Colonic mucosa (tissue), 4 donors: Measurements from ENCODE around the gene LRRFIP2. TPM values are rescaled to one million over a fixed set of nuclear protein-coding genes. Genes with fewer than 3 reads are reported as not detected.

ENCODE experiments used
- DNase-seq: peaks from one replicate; pipeline ENCODE4 v3.0.0-alpha.2; 2020
- H3K27ac ChIP-seq: fragments of 200-600 bp; one replicate; pipeline ENCODE4 v1.8.0; 2021
- H3K27me3 ChIP-seq: fragments of 200-600 bp; one replicate; pipeline ENCODE4 v1.8.0; 2021
- H3K36me3 ChIP-seq: fragments of 200-600 bp; one replicate; pipeline ENCODE4 v1.8.0; 2021
- H3K4me1 ChIP-seq: fragments of 200-600 bp; one replicate; pipeline ENCODE4 v1.8.0; 2021; ENCODE audit warnings: mild to moderate bottlenecking
- H3K4me3 ChIP-seq: fragments of 200-600 bp; one replicate; pipeline ENCODE4 v1.8.0; 2021
- H3K9ac ChIP-seq, 2 donors: one replicate each; pipeline ENCODE4 v1.7.0; 2013; ENCODE audit warnings: control low read depth in 2 of 2, low read depth in 2 of 2, low read length in 2 of 2
- H3K9me3 ChIP-seq: fragments of 200-600 bp; one replicate; pipeline ENCODE4 v1.8.0; 2021
- CTCF ChIP-seq: fragments of 200-600 bp; IDR thresholded peaks from one replicate; pipeline ENCODE4 v1.8.0; 2022; ENCODE audit warnings: antibody characterized with exemption, mild to moderate bottlenecking
- intact Hi-C: fragments of 100-400 bp; cut with DNase I; formaldehyde crosslinking; loops from one replicate; pipeline ENCODE4 v1.14.1; 2022
- total RNA-seq, 2 donors: library from RNA; stranded (reverse); fragmentation: NEBNext Ultra II Directional in 1 of 2; extraction: Animal tissue kit (Norgen Biotek cat#: 25700) in 1 of 2; gene quantifications; one replicate each; pipeline ENCODE4 v1.2.1, GENCODE V29; 2021
- donor health status: healthy.
- donor health status: DM: no; HTN: no; CAD: no.
- donor health status: DM: no; HTN: no; CAD: no.

Gene LRRFIP2
- total RNA-seq, 2 donors from 2014 or later = 87.0 to 120 TPM

- Histone ChIP-seq H3K27me3 (no peaks in the 10 kb centered on the region), H3K4me3 (no peak overlapping the region), H3K4me1 (no peaks in the 10 kb centered on the region), H3K27ac (no peak overlapping the region), H3K9me3 (no peaks in the 10 kb centered on the region), H3K9ac (no peak overlapping the region), H3K36me3 (no peaks in the 10 kb centered on the region)
- no peak for DNase-seq
- TF ChIP-seq CTCF = no peak
- intact Hi-C loops = no loop called here
Observed at GRCh38 chr3:37074178-37074577, 100.2 kb downstream of the LRRFIP2 start.

GRCh38 chr3:37072892-37073291, 101.5 kb downstream of the LRRFIP2 start:
- Histone ChIP-seq H3K27me3 (no peaks in the 10 kb centered on the region), H3K36me3 (no peaks in the 10 kb centered on the region), H3K4me3 (no peak overlapping the region), H3K4me1 (no peaks in the 10 kb centered on the region), H3K9me3 (no peaks in the 10 kb centered on the region), H3K9ac (no peak overlapping the region), H3K27ac (no peak overlapping the region)
- TF ChIP-seq CTCF = no peak
- peak; percentile 69 for DNase-seq
- intact Hi-C loops = no loop called here

GRCh38 chr3:37071921-37072320, 102.5 kb downstream of the LRRFIP2 start:
- H3K4me1 ChIP-seq = no peaks in the 10 kb centered on the region
- H3K9ac ChIP-seq = no peak overlapping the region
- intact Hi-C loops = no loop called here
- no peak overlapping the region for H3K4me3 ChIP-seq
- no peak for DNase-seq
- H3K27me3 ChIP-seq = no peaks in the 10 kb centered on the region
- H3K36me3 ChIP-seq = no peaks in the 10 kb centered on the region
- no peak overlapping the region for H3K27ac ChIP-seq
- no peak for TF ChIP-seq CTCF
- no peaks in the 10 kb centered on the region for H3K9me3 ChIP-seq

GRCh38 chr3:37068031-37068430, 106.4 kb downstream of the LRRFIP2 start:
- Histone ChIP-seq H3K27me3 (no peaks in the 10 kb centered on the region), H3K27ac (no peak overlapping the region), H3K9me3 (no peaks in the 10 kb centered on the region), H3K9ac (no peak overlapping the region), H3K4me3 (no peak overlapping the region), H3K4me1 (no peaks in the 10 kb centered on the region), H3K36me3 (no peaks in the 10 kb centered on the region)
- intact Hi-C loops = loop anchor here (10.0 kb wide), 1 partner anchor 117 kb away; no protein-coding TSS in a partner anchor
- DNase-seq = no peak
- no peak for TF ChIP-seq CTCF

- intact Hi-C loops = loop anchor here (10.0 kb wide), 1 partner anchor 117 kb away; no protein-coding TSS in a partner anchor
- no peak overlapping the region for H3K4me3 ChIP-seq
- H3K27ac ChIP-seq = no peak overlapping the region
- H3K4me1 ChIP-seq = no peaks in the 10 kb centered on the region
- DNase-seq = no peak
- no peaks in the 10 kb centered on the region for H3K9me3 ChIP-seq
- TF ChIP-seq CTCF = no peak
- no peak overlapping the region for H3K9ac ChIP-seq
- H3K36me3 ChIP-seq = no peaks in the 10 kb centered on the region
- H3K27me3 ChIP-seq = no peaks in the 10 kb centered on the region
Observed at GRCh38 chr3:37067577-37067976, 106.8 kb downstream of the LRRFIP2 start.
